IPS-NIHi11 (cell line): ENCODE data around the gene ICE2.
"Not testable (repeated sequence)": the region's sequence is repeated elsewhere in the genome, so short reads cannot be mapped to it uniquely, and the experiment has no call there.

Experiments
- DNase-seq: peaks from one replicate; pipeline ENCODE4 v3.0.0; 2012; ENCODE audit warnings: mixed read lengths, low spot score

ICE2 gene

GRCh38 chr15:60442763-60443162, 36.2 kb downstream of the ICE2 start:
- DNase-seq = no peak

GRCh38 chr15:60442031-60442650, 36.8 kb downstream of the ICE2 start:
- no peak for DNase-seq

GRCh38 chr15:60441331-60441730, 37.6 kb downstream of the ICE2 start:
- DNase-seq = no peak

GRCh38 chr15:60438646-60439045, 40.3 kb downstream of the ICE2 start:
- DNase-seq = no peak

- DNase-seq = no peak
Observed at GRCh38 chr15:60428935-60429334, 50.0 kb downstream of the ICE2 start.

GRCh38 chr15:60426870-60427508, 52.0 kb downstream of the ICE2 start:
- no peak for DNase-seq

GRCh38 chr15:60425461-60425860, 53.5 kb downstream of the ICE2 start:
- no peak for DNase-seq

GRCh38 chr15:60424006-60424405, 54.9 kb downstream of the ICE2 start:
- no peak for DNase-seq

- peak; percentile 36 for DNase-seq
Observed at GRCh38 chr15:60423537-60423936, 55.4 kb downstream of the ICE2 start.

- no peak for DNase-seq
Observed at GRCh38 chr15:60421544-60421943, 57.4 kb downstream of the ICE2 start.

GRCh38 chr15:60420203-60420716, 58.7 kb downstream of the ICE2 start:
- no peak for DNase-seq

GRCh38 chr15:60419753-60420152, 59.2 kb downstream of the ICE2 start:
- DNase-seq = no peak

- no peak for DNase-seq
Observed at GRCh38 chr15:60418096-60418495, 60.8 kb downstream of the ICE2 start.

GRCh38 chr15:60417112-60417511, 61.8 kb downstream of the ICE2 start:
- DNase-seq = no peak

- DNase-seq = no peak
Observed at GRCh38 chr15:60416484-60416883, 62.5 kb downstream of the ICE2 start.

- DNase-seq = no peak
Observed at GRCh38 chr15:60414016-60414682, 64.8 kb downstream of the ICE2 start.

- DNase-seq = no peak
Observed at GRCh38 chr15:60413231-60413824, 65.6 kb downstream of the ICE2 start.

- DNase-seq = not testable (repeated sequence)
Observed at GRCh38 chr15:60412807-60413206, 66.1 kb downstream of the ICE2 start.

- DNase-seq = no peak
Observed at GRCh38 chr15:60411774-60412425, 67.0 kb downstream of the ICE2 start.

GRCh38 chr15:60410350-60410749, 68.6 kb downstream of the ICE2 start:
- not testable (repeated sequence) for DNase-seq

- no peak for DNase-seq
Observed at GRCh38 chr15:60408463-60408981, 70.4 kb downstream of the ICE2 start.

- no peak for DNase-seq
Observed at GRCh38 chr15:60407415-60407805, 71.5 kb downstream of the ICE2 start.
